Fibroblast of villous mesenchyme (primary cell): ENCODE measurements around the gene PGGHG. TPM values are rescaled to one million over a fixed set of nuclear protein-coding genes. Genes with fewer than 3 reads are reported as not detected.
A peak's percentile ranks its signal among the peaks of the same experiment; 100 is the strongest.
"Not testable (repeated sequence)": the region's sequence is repeated elsewhere in the genome, so short reads cannot be mapped to it uniquely, and the experiment has no call there.

Experiments used
- DNase-seq: peaks from one replicate; pipeline ENCODE4 v3.0.0-alpha.2; 2010; ENCODE audit warnings: low read depth
- H3K4me3 ChIP-seq: 2 replicates; pipeline ENCODE4 v1.5.1; 2011; ENCODE audit warnings: low read depth, mild to moderate bottlenecking, low read length
- total RNA-seq: library from RNA; depleted of rRNA; stranded (reverse); fragments of >200 nt; gene quantifications from 2 replicates; pipeline ENCODE4 v1.2.3, GENCODE V29; 2012
- TF ChIP-seq, protein P1 (sequence below): IDR thresholded peaks from 2 replicates; pipeline ENCODE4 v1.5.1; 2012; ENCODE audit warnings: low read depth, mild to moderate bottlenecking, low read length; ENCODE audit not compliant: insufficient read depth

The PGGHG gene
- total RNA-seq, 1 donor, result 7.8 TPM

GRCh38 chr11:306645-307371 lies 17.9 kb downstream of the PGGHG start:
- DNase-seq, result no peak
- TF ChIP-seq, protein P1, sequence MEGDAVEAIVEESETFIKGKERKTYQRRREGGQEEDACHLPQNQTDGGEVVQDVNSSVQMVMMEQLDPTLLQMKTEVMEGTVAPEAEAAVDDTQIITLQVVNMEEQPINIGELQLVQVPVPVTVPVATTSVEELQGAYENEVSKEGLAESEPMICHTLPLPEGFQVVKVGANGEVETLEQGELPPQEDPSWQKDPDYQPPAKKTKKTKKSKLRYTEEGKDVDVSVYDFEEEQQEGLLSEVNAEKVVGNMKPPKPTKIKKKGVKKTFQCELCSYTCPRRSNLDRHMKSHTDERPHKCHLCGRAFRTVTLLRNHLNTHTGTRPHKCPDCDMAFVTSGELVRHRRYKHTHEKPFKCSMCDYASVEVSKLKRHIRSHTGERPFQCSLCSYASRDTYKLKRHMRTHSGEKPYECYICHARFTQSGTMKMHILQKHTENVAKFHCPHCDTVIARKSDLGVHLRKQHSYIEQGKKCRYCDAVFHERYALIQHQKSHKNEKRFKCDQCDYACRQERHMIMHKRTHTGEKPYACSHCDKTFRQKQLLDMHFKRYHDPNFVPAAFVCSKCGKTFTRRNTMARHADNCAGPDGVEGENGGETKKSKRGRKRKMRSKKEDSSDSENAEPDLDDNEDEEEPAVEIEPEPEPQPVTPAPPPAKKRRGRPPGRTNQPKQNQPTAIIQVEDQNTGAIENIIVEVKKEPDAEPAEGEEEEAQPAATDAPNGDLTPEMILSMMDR, result no peak
- no peak overlapping the region for H3K4me3 ChIP-seq

- DNase-seq, result peak; percentile 95
- H3K4me3 ChIP-seq, result peak within 1 kb of the TSS; percentile 67
Measured at GRCh38 chr11:307766-308708, 19.1 kb downstream of the PGGHG start, which contains the start of gene IFITM2. IFITM2 (plus strand) TSS chr11:307816; CDS start chr11:308193, 377 bp downstream.

GRCh38 chr11:308740-309665 lies 20.1 kb downstream of the PGGHG start:
- peak overlapping the region; percentile 67 for H3K4me3 ChIP-seq
- DNase-seq, result not testable (repeated sequence)

GRCh38 chr11:309979-310572 lies 21.1 kb downstream of the PGGHG start:
- peak overlapping the region; percentile 67 for H3K4me3 ChIP-seq
- not testable (repeated sequence) for DNase-seq

- DNase-seq, result not testable (repeated sequence)
- peak overlapping the region; percentile 37 for H3K4me3 ChIP-seq
Measured at GRCh38 chr11:311013-311748, 22.3 kb downstream of the PGGHG start.

- TF ChIP-seq, protein P1, result no peak
- no peak for DNase-seq
- peak overlapping the region; percentile 7 for H3K4me3 ChIP-seq
Measured at GRCh38 chr11:312092-312816, 23.3 kb downstream of the PGGHG start.

GRCh38 chr11:313304-313786 lies 24.4 kb downstream of the PGGHG start:
- no peak for DNase-seq
- H3K4me3 ChIP-seq, result peak overlapping the region; percentile 79
- TF ChIP-seq, protein P1, result no peak
